SK-N-SH (cell line): ENCODE results near the gene CEACAM5. TPM values are rescaled to one million over a fixed set of nuclear protein-coding genes. Genes with fewer than 3 reads are reported as not detected.

Experiments
- CTCF ChIA-PET: fragments of 300-600, 350-600 bp; formaldehyde crosslinking; extraction: SDS; loops from one replicate; lab custom pipeline; 2021; lab: Yijun Ruan, JAX
- POLR2A ChIA-PET: fragments of 350-600 bp; sonication (Branson Sonifier 250); formaldehyde crosslinking; extraction: SDS; loops from one replicate; lab custom pipeline; 2020; ENCODE audit warnings: antibody characterized with exemption, inconsistent platforms; lab: Yijun Ruan, JAX
- DNase-seq: peaks from one replicate; pipeline ENCODE4 v3.0.0; 2012
- H2AFZ ChIP-seq: fragments of 200-600 bp; sonication (generic); 2 replicates; pipeline ENCODE4 v1.8.1; 2016; ENCODE audit warnings: antibody characterized with exemption, mild to moderate bottlenecking, low read depth
- H3F3A ChIP-seq: fragments of 200-600 bp; sonication (generic); replicated peaks from 2 replicates; pipeline ENCODE3; 2016; ENCODE audit warnings: antibody characterized with exemption, mild to moderate bottlenecking; ENCODE audit not compliant: insufficient read depth
- H3K27ac ChIP-seq, 2 experiments: fragments of 200-500 bp in 1 of 2; fragments of 200-600 bp in 1 of 2; sonication (Bioruptor generic) in 1 of 2; sonication (generic), shearing (Covaris generic) in 1 of 2; 2 replicates each; pipeline versions ENCODE4 v1.5.1 to v1.6.1; 2014 to 2016; ENCODE audit warnings: low read depth in 2 of 2, inconsistent platforms in 1 of 2, low read length in 1 of 2, mild to moderate bottlenecking in 1 of 2, mixed read lengths in 1 of 2
- H3K27me3 ChIP-seq: fragments of 200-600 bp; sonication (generic), shearing (Covaris generic); 2 replicates; pipeline ENCODE4 v1.6.1; 2016; ENCODE audit warnings: mixed run types; ENCODE audit not compliant: insufficient read depth
- H3K36me3 ChIP-seq, 2 experiments: fragments of 200-500 bp in 1 of 2; fragments of 200-600 bp in 1 of 2; sonication (Bioruptor generic) in 1 of 2; sonication (generic) in 1 of 2; replicated peaks in 1 of 2; 2 replicates each; pipeline versions ENCODE3 to v1.5.1; 2014 to 2016; ENCODE audit warnings: low read length in 1 of 2, mild to moderate bottlenecking in 1 of 2; ENCODE audit not compliant: insufficient read depth in 2 of 2, control insufficient read depth in 1 of 2
- H3K4me1 ChIP-seq, 2 experiments: fragments of 200-500 bp in 1 of 2; fragments of 200-600 bp in 1 of 2; sonication (Bioruptor generic) in 1 of 2; sonication (generic), shearing (Covaris generic) in 1 of 2; 2 replicates each; pipeline versions ENCODE4 v1.5.1 to v1.6.1; 2014 to 2016; ENCODE audit warnings: low read depth in 1 of 2, low read length in 1 of 2, mixed run types in 1 of 2; ENCODE audit not compliant: insufficient read depth in 2 of 2, control insufficient read depth in 1 of 2
- H3K4me2 ChIP-seq: fragments of 200-600 bp; sonication (generic), shearing (Covaris generic); 2 replicates; pipeline ENCODE4 v1.6.1; 2017; ENCODE audit warnings: mixed run types
- H3K4me3 ChIP-seq, 2 experiments: fragments of 200-500 bp in 1 of 2; fragments of 200-600 bp in 1 of 2; sonication (Bioruptor generic) in 1 of 2; sonication (generic), shearing (Covaris generic) in 1 of 2; 2 replicates each; pipeline versions ENCODE4 v1.5.1 to v1.8.1; 2014 to 2016; ENCODE audit warnings: low read depth in 2 of 2, inconsistent platforms in 1 of 2, low read length in 1 of 2, mild to moderate bottlenecking in 1 of 2, mixed read lengths in 1 of 2, moderate library complexity in 1 of 2
- H3K79me2 ChIP-seq: fragments of 200-600 bp; sonication (generic); 2 replicates; pipeline ENCODE4 v1.8.1; 2017; ENCODE audit warnings: mild to moderate bottlenecking; ENCODE audit not compliant: insufficient read depth
- H3K9ac ChIP-seq: fragments of 200-600 bp; sonication (generic); 2 replicates; pipeline ENCODE4 v1.6.1; 2017; ENCODE audit warnings: mixed run types
- H3K9me2 ChIP-seq: fragments of 200-600 bp; sonication (generic); 2 replicates; pipeline ENCODE4 v1.6.1; 2017; ENCODE audit warnings: mixed run types
- H3K9me3 ChIP-seq: fragments of 200-600 bp; sonication (generic); 2 replicates; pipeline ENCODE4 v1.6.1; 2017; ENCODE audit warnings: mixed run types, mild to moderate bottlenecking, moderate library complexity
- H4K20me1 ChIP-seq: fragments of 200-600 bp; sonication (generic); 2 replicates; pipeline ENCODE4 v1.6.1; 2017; ENCODE audit warnings: mild to moderate bottlenecking, mixed run types; ENCODE audit not compliant: insufficient read depth
- CHD2 ChIP-seq: fragments of 150-350 bp; IDR thresholded peaks from 2 replicates; pipeline ENCODE4 v1.6.1; 2018; ENCODE audit warnings: low read length; ENCODE audit not compliant: partially characterized antibody
- ELF1 ChIP-seq: IDR thresholded peaks from 2 replicates; pipeline ENCODE4 v1.4.0; 2012
- EP300 ChIP-seq, 2 experiments: IDR thresholded peaks; 2 replicates each; pipeline versions ENCODE4 v1.4.0 to v1.6.1; 2012; ENCODE audit warnings: borderline replicate concordance in 1 of 2, low read depth in 1 of 2, low read length in 1 of 2
- GABPA ChIP-seq: IDR thresholded peaks from 2 replicates; pipeline ENCODE4 v1.4.0; 2012; ENCODE audit warnings: low read depth, mild to moderate bottlenecking
- GATA2 ChIP-seq: sonication (generic); formaldehyde crosslinking; IDR thresholded peaks from 2 replicates; pipeline ENCODE4 v1.5.0; 2020; ENCODE audit warnings: mild to moderate bottlenecking, missing genetic modification reagents
- JUND ChIP-seq: IDR thresholded peaks from 2 replicates; pipeline ENCODE4 v1.4.0; 2012
- MAX ChIP-seq: IDR thresholded peaks from 2 replicates; pipeline ENCODE4 v1.4.0; 2012; ENCODE audit warnings: low read depth
- MXI1 ChIP-seq: IDR thresholded peaks from 2 replicates; pipeline ENCODE4 v1.6.1; 2012; ENCODE audit warnings: mild to moderate bottlenecking, low read depth, low read length, improper control_type of control experiment
- NRF1 ChIP-seq: IDR thresholded peaks from 2 replicates; pipeline ENCODE4 v1.6.1; 2012; ENCODE audit warnings: low read depth, mild to moderate bottlenecking, low read length
- RAD21 ChIP-seq: IDR thresholded peaks from 2 replicates; pipeline ENCODE4 v1.6.1; 2012; ENCODE audit warnings: mild to moderate bottlenecking, low read length
- RFX5 ChIP-seq: IDR thresholded peaks from 2 replicates; pipeline ENCODE4 v1.6.1; 2012; ENCODE audit warnings: mild to moderate bottlenecking, improper control_type of control experiment, low read length
- SMC3 ChIP-seq: IDR thresholded peaks from 2 replicates; pipeline ENCODE4 v1.6.1; 2012; ENCODE audit warnings: low read depth, low read length, improper control_type of control experiment
- TCF12 ChIP-seq: IDR thresholded peaks from 2 replicates; pipeline ENCODE4 v1.4.0; 2012
- TEAD4 ChIP-seq: IDR thresholded peaks from 2 replicates; pipeline ENCODE4 v1.4.0; 2012; ENCODE audit warnings: mild to moderate bottlenecking, borderline replicate concordance; ENCODE audit not compliant: insufficient read depth
- YY1 ChIP-seq: IDR thresholded peaks from 2 replicates; pipeline ENCODE4 v1.4.0; 2012; ENCODE audit warnings: low read depth, mild to moderate bottlenecking
- ZBTB33 ChIP-seq: IDR thresholded peaks from 2 replicates; pipeline ENCODE4 v1.4.0; 2012; ENCODE audit warnings: low read depth, borderline replicate concordance
- WGBS: methylation state at CpG from one replicate; pipeline ENCODE4 v1.1.6; 2017; ENCODE audit warnings: low lambda C conversion rate; 5-methylcytosine and 5-hydroxymethylcytosine counted together
- polyA plus RNA-seq, 3 experiments: library from polyadenylated mRNA; depleted of rRNA; stranded (reverse); fragments of >200 nt; gene quantifications; 2 replicates each; pipeline ENCODE4 v1.2.3, GENCODE V29; 2012
- TF ChIP-seq, protein P1 (sequence below): fragments of 150-350 bp; IDR thresholded peaks from 2 replicates; pipeline ENCODE4 v1.6.1; 2017; ENCODE audit warnings: antibody characterized with exemption, low read length, low read depth, borderline replicate concordance
- TF ChIP-seq, protein P2 (sequence below): IDR thresholded peaks from 2 replicates; pipeline ENCODE4 v1.6.1; 2012; ENCODE audit warnings: mild to moderate bottlenecking, low read depth, low read length, moderate library complexity
- TF ChIP-seq, protein P3 (sequence below): fragments of 200-600 bp; sonication (generic); IDR thresholded peaks from 2 replicates; pipeline ENCODE4 v1.6.1; 2017; ENCODE audit warnings: antibody characterized with exemption, mild to moderate bottlenecking, moderate library complexity

The CEACAM5 gene
- polyA plus RNA-seq, 1 of the 3 experiments (the other 2 are of a cell fraction), result not detected

- H3K4me1 ChIP-seq, result no peaks in the 10 kb centered on the region
- no peak overlapping the region for H3K4me2 ChIP-seq
- WGBS, result 16% methylated on average over 3 of the region's 3 CpGs
- H3K27ac ChIP-seq, result no peak overlapping the region
- POLR2A ChIA-PET, result no interaction called here
- CTCF ChIA-PET, result no interaction called here
- no peaks in the 10 kb centered on the region for H3K36me3 ChIP-seq
- H4K20me1 ChIP-seq, result no peaks in the 10 kb centered on the region
- 0 out of 2 replicates have a peak, but pooled peaks cover 4% of the 10 kb centered on the region for H3K27me3 ChIP-seq
- no peak overlapping the region for H2AFZ ChIP-seq
- no peaks in the 10 kb centered on the region for H3K79me2 ChIP-seq
- TF ChIP-seq JUND (no peak), SMC3 (no peak), TEAD4 (no peak), CHD2 (no peak), EP300 (IDR thresholded peaks at IDR 0.05; ENCODE audit: borderline replicate concordance in 1 of 2, low read depth in 1 of 2, low read length in 1 of 2) (no peak), GATA2 (no peak), ZBTB33 (no peak), NRF1 (no peak), YY1 (no peak), TCF12 (no peak), MXI1 (no peak), RAD21 (no peak), ELF1 (no peak), RFX5 (no peak), GABPA (no peak), MAX (no peak)
- TF ChIP-seq, protein P1, sequence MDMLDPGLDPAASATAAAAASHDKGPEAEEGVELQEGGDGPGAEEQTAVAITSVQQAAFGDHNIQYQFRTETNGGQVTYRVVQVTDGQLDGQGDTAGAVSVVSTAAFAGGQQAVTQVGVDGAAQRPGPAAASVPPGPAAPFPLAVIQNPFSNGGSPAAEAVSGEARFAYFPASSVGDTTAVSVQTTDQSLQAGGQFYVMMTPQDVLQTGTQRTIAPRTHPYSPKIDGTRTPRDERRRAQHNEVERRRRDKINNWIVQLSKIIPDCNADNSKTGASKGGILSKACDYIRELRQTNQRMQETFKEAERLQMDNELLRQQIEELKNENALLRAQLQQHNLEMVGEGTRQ, result no peak
- TF ChIP-seq, protein P2, sequence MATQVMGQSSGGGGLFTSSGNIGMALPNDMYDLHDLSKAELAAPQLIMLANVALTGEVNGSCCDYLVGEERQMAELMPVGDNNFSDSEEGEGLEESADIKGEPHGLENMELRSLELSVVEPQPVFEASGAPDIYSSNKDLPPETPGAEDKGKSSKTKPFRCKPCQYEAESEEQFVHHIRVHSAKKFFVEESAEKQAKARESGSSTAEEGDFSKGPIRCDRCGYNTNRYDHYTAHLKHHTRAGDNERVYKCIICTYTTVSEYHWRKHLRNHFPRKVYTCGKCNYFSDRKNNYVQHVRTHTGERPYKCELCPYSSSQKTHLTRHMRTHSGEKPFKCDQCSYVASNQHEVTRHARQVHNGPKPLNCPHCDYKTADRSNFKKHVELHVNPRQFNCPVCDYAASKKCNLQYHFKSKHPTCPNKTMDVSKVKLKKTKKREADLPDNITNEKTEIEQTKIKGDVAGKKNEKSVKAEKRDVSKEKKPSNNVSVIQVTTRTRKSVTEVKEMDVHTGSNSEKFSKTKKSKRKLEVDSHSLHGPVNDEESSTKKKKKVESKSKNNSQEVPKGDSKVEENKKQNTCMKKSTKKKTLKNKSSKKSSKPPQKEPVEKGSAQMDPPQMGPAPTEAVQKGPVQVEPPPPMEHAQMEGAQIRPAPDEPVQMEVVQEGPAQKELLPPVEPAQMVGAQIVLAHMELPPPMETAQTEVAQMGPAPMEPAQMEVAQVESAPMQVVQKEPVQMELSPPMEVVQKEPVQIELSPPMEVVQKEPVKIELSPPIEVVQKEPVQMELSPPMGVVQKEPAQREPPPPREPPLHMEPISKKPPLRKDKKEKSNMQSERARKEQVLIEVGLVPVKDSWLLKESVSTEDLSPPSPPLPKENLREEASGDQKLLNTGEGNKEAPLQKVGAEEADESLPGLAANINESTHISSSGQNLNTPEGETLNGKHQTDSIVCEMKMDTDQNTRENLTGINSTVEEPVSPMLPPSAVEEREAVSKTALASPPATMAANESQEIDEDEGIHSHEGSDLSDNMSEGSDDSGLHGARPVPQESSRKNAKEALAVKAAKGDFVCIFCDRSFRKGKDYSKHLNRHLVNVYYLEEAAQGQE, result no peak
- TF ChIP-seq, protein P3, sequence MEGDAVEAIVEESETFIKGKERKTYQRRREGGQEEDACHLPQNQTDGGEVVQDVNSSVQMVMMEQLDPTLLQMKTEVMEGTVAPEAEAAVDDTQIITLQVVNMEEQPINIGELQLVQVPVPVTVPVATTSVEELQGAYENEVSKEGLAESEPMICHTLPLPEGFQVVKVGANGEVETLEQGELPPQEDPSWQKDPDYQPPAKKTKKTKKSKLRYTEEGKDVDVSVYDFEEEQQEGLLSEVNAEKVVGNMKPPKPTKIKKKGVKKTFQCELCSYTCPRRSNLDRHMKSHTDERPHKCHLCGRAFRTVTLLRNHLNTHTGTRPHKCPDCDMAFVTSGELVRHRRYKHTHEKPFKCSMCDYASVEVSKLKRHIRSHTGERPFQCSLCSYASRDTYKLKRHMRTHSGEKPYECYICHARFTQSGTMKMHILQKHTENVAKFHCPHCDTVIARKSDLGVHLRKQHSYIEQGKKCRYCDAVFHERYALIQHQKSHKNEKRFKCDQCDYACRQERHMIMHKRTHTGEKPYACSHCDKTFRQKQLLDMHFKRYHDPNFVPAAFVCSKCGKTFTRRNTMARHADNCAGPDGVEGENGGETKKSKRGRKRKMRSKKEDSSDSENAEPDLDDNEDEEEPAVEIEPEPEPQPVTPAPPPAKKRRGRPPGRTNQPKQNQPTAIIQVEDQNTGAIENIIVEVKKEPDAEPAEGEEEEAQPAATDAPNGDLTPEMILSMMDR, result no peak
- no peak for DNase-seq
- H3K9me2 ChIP-seq, result no peaks in the 10 kb centered on the region
- no peak overlapping the region for H3K4me3 ChIP-seq
- H3K9ac ChIP-seq, result no peak overlapping the region
- no peaks in the 10 kb centered on the region for H3F3A ChIP-seq
- no peaks in the 10 kb centered on the region for H3K9me3 ChIP-seq
Measured at GRCh38 chr19:41687419-41687818, 21.0 kb upstream of the CEACAM5 start.
